GM10248 (cell line): ENCODE data around the gene PGLYRP2.
"Not testable (repeated sequence)": the region's sequence is repeated elsewhere in the genome, so short reads cannot be mapped to it uniquely, and the experiment has no call there.

Source experiments
- CTCF ChIA-PET: fragments of 300-600 bp; sonication (Branson Sonifier 250); formaldehyde crosslinking; extraction: SDS; loops from one replicate; lab custom pipeline; 2021; ENCODE audit warnings: antibody characterized with exemption; lab: Yijun Ruan, JAX
- POLR2A ChIA-PET: fragments of 350-650 bp; sonication (Branson Sonifier 250); formaldehyde crosslinking; extraction: SDS; loops from one replicate; lab custom pipeline; 2020; ENCODE audit warnings: antibody characterized with exemption; lab: Yijun Ruan, JAX
- DNase-seq: peaks from one replicate; pipeline ENCODE4 v3.0.0; 2012; ENCODE audit errors: extremely low spot score
- CTCF ChIP-seq: IDR thresholded peaks from 2 replicates; pipeline ENCODE4 v1.5.1; 2012; ENCODE audit warnings: mild to moderate bottlenecking, low read depth; ENCODE audit errors: extremely low read depth, missing control alignments, control extremely low read depth

The PGLYRP2 gene

DNA sequence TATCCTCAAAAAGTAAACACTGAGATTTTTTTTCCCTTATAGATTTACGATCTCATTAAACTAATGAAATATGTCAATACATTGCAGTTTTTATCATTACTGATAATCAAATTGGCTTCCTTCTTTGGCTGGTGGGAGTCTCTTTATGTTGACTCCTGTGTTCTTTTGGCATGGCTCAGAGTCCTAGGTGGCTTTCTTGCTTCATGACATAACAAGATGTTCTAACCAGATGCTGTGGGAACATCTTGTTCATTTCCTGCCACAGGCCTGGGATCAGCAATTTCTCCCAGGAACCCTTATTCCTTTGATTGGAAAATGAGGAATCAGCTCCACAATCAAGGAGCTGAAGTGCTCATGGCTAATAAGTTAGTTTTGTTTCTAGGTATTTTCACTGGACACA is 15.8 kb upstream of the PGLYRP2 start:
- CTCF ChIA-PET, result no interaction called here
- no peak for DNase-seq
- POLR2A ChIA-PET, result no interaction called here
- no peak for TF ChIP-seq CTCF

DNA sequence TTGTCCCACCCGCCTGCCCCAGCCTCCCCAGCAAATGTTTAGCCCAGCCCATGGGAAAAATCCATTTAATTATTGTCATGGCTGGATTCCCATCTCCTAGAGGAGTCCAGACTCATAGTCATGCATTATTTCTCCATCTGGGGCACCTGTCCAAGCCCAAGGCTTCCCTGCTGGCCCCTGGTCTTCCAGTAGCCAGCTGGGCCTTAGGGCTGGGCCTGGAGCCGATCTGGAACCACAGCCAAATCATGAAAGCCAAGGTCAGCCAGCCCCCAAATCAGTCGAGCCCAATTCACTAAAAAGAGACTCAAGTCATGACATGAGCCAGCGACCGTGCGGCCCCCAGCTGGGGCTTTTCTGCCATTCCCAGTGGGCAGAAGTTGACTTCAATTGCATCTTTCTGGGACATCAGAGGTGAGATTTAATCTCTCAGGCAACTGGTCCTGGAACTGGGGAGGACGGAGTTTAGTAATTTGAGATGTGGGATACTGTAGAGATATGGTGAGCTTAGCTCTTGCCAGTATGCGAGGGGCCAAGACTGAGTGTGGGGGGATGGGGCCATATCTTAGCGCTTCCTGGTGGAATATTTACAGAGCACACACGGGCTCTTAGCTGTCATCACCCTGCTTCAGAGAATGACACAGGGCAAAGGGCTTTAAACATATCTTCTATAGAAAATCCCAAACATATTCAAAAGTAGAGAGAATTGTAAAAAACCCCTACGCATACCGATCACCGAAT is 9.4 kb upstream of the PGLYRP2 start:
- POLR2A ChIA-PET, result no interaction called here
- no peak for TF ChIP-seq CTCF
- CTCF ChIA-PET, result no interaction called here
- DNase-seq, result no peak

DNA sequence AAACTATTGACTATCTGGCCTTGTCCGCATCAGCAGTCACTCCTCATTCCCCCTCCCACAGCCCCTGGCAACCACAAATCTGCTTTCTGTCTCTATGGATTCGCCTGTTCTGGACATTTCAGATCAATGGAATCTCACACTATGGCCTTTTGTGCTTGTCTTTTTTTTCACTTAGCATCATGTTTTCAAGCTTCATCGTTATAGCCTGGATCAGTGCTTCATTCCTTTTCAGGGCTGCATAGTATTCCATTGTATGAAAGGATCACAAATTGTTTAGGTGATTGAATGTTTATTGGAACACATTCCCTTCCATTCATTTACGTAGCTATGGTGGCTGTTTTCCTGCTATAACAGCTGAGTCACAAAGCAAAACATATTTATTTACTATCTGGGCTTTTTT is 7.7 kb upstream of the PGLYRP2 start:
- no peak for TF ChIP-seq CTCF
- ChIA-PET POLR2A (no interaction called here), CTCF (no interaction called here)

GRCh38 chr19:15485768-15486167 is 6.5 kb upstream of the PGLYRP2 start:
- POLR2A ChIA-PET, DNase-seq, CTCF ChIA-PET: not testable (repeated sequence)

More for the DNA sequence above, 7.7 kb upstream of the PGLYRP2 start:
- DNase-seq, result no peak

- DNase-seq, POLR2A ChIA-PET: not testable (repeated sequence)
- CTCF ChIA-PET, result interaction anchor here (1.4 kb wide), 1 partner anchor 63 kb away, joined by 3 read pairs; the partner anchor contains the start of gene AKAP8L
These were observed 1.7 kb upstream of the PGLYRP2 start for GRCh38 chr19:15480996-15481395.

- ChIA-PET CTCF (no interaction called here), POLR2A (no interaction called here)
- no peak for DNase-seq
- TF ChIP-seq CTCF, result no peak
These were observed 3.0 kb downstream of the PGLYRP2 start for GRCh38 chr19:15476325-15476724.

DNA sequence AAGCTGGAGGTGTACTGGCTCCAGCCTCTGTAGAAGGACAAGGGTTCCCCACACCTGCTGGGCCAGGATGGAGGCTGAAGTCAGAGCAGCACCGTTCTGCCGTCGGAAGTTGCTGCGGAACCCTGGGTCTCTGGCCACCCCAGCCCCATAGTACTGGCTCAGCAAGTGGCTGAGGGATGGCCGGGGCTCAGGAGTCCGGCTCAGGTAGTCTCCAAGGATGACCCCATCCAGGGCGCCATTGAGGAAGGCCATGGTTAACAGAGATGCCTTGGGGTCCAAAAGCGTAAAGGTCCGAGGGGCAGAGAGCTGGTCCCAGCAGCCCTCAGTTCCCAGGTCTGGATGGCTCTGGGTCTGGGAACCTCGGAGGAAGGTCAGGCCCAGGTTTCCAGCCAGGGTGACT is 3.7 kb downstream of the PGLYRP2 start:
- TF ChIP-seq CTCF, result no peak
- no peak for DNase-seq
- ChIA-PET CTCF (interaction anchor here (0.9 to 1.8 kb wide), 3 partner anchors 12 to 76 kb away, joined by 3 to 4 read pairs (median 3); partner anchors contain the start of gene AKAP8L), POLR2A (no interaction called here)

- DNase-seq, result no peak
- POLR2A ChIA-PET, result no interaction called here
- CTCF ChIA-PET, result interaction anchor here (0.9 to 1.8 kb wide), 3 partner anchors 12 to 77 kb away, joined by 3 to 4 read pairs (median 3); partner anchors contain the start of gene AKAP8L
- TF ChIP-seq CTCF, result no peak
These were observed 4.1 kb downstream of the PGLYRP2 start for GRCh38 chr19:15475169-15475568.

DNA sequence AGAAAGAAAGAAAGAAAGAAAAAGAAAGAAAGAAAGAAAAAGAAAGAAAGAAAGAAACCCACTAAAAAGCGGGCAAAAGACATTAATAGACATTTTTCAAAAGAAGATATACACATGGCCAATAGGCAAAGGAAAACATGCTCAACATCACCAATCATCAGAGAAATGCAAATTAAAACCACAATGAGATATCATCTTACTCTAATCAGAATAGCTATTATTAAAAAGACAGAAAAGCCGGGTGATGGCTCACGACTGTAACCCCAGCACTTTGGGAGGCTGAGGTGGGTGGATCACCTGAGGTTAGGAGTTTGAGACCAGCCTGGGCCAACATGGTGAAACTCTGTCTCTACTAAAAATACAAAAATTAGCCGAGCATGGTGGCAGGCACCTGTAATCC is 5.5 kb downstream of the PGLYRP2 start:
- CTCF ChIA-PET, result interaction anchor here (1.8 kb wide), 1 partner anchor 10 kb away, joined by 4 read pairs; no protein-coding TSS in a partner anchor
- DNase-seq, POLR2A ChIA-PET: not testable (repeated sequence)
